ENCODE data around the gene GPC6.

DNA sequence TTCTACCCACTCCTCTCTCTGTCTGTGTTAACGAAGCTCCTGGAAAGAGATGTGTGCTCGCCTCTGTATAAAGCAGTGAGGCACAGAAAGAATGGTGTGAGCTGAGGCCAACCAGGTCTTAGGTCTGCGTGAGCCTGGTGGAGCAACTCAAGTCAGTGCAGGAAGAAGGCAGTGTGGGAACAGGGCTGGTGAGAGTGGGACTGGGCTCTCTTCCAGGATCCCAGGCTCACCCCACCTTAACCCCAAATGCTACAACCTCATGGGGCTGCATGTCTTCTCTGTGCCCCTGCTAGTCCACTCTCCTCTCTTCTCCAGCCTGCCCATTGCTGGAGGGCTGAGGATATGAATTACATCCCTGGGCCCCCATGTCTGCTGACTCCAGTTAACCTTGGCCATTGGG, 1125.5 kb downstream of the GPC6 start:
- TF ChIP-seq SUZ12 (IDR thresholded peaks at IDR 0.05) (no peak), NFRKB (IDR thresholded peaks at IDR 0.05) (no peak), ARNT (IDR thresholded peaks at IDR 0.05) (no peak)
